IMR-90 (cell line): ENCODE measurements around the gene E2F4. TPM values are rescaled to one million over a fixed set of nuclear protein-coding genes. Genes with fewer than 3 reads are reported as not detected.

Experiments used
- ATAC-seq: fragments of 200-7000 bp; cut with Tn5 transposase; 2 replicates; pipeline ENCODE4 v1.9.1; 2020; ENCODE audit warnings: low read depth, mild to moderate bottlenecking, moderate library complexity
- BruUV-seq: library from RNA; stranded (reverse); fragments of 400-500 nt; replicated peaks from 2 replicates; lab custom pipeline; 2021; lab: Mats Ljungman, UMichigan
- CTCF ChIA-PET: fragments of 300-600 bp; formaldehyde crosslinking; extraction: SDS; loops from one replicate; lab custom pipeline; 2021; ENCODE audit warnings: antibody characterized with exemption; lab: Yijun Ruan, JAX
- POLR2A ChIA-PET: fragments of 300-600 bp; sonication (Branson Sonifier 250); formaldehyde crosslinking; loops from one replicate; lab custom pipeline; 2022; ENCODE audit warnings: antibody characterized with exemption; ENCODE audit not compliant: unreplicated experiment; lab: Charles Lee
- DNase-seq: peaks from one replicate; pipeline ENCODE4 v3.0.0; 2013
- H2AFZ ChIP-seq: replicated peaks from 2 replicates; pipeline ENCODE3; 2013; ENCODE audit warnings: low read length, mild to moderate bottlenecking; ENCODE audit not compliant: poor library complexity
- H2AK5ac ChIP-seq: 2 replicates; pipeline ENCODE4 v1.6.1; 2013; ENCODE audit warnings: low read depth, low read length, inconsistent platforms
- H2AK9ac ChIP-seq: replicated peaks from 2 replicates; pipeline ENCODE3; 2013; ENCODE audit warnings: mild to moderate bottlenecking, low read depth, low read length, moderate library complexity; ENCODE audit not compliant: poor library complexity
- H2BK120ac ChIP-seq: 2 replicates; pipeline ENCODE4 v1.6.1; 2013; ENCODE audit warnings: low read depth, low read length, inconsistent platforms
- H2BK15ac ChIP-seq: 3 replicates; pipeline ENCODE4 v1.6.1; 2013; ENCODE audit warnings: low read depth, low read length, inconsistent platforms
- H2BK20ac ChIP-seq: 2 replicates; pipeline ENCODE4 v1.6.1; 2013; ENCODE audit warnings: low read depth, mild to moderate bottlenecking, inconsistent platforms, low read length, moderate library complexity
- H2BK5ac ChIP-seq: 2 replicates; pipeline ENCODE4 v1.6.1; 2013; ENCODE audit warnings: mild to moderate bottlenecking, low read depth, low read length, inconsistent platforms; ENCODE audit not compliant: poor library complexity, severe bottlenecking
- H3K14ac ChIP-seq: replicated peaks from 2 replicates; pipeline ENCODE4 v1.6.1; 2013; ENCODE audit warnings: low read depth, low read length, inconsistent platforms
- H3K18ac ChIP-seq: 2 replicates; pipeline ENCODE4 v1.6.1; 2013; ENCODE audit warnings: low read depth, low read length, control low read depth
- H3K23ac ChIP-seq: 2 replicates; pipeline ENCODE4 v1.6.1; 2013; ENCODE audit warnings: low read depth, low read length, inconsistent platforms
- H3K27ac ChIP-seq: 2 replicates; pipeline ENCODE4 v1.5.1; 2013; ENCODE audit warnings: mild to moderate bottlenecking, control low read depth, low read length; ENCODE audit not compliant: insufficient read depth
- H3K27me3 ChIP-seq: 2 replicates; pipeline ENCODE4 v1.6.1; 2013; ENCODE audit warnings: low read length; ENCODE audit not compliant: control insufficient read depth, insufficient read depth
- H3K36me3 ChIP-seq: 2 replicates; pipeline ENCODE4 v1.6.1; 2013; ENCODE audit warnings: low read length, mixed read lengths; ENCODE audit not compliant: control insufficient read depth, insufficient read depth
- H3K4ac ChIP-seq: 2 replicates; pipeline ENCODE4 v1.6.1; 2013; ENCODE audit warnings: low read depth, low read length, inconsistent platforms
- H3K4me1 ChIP-seq: 2 replicates; pipeline ENCODE4 v1.6.1; 2013; ENCODE audit warnings: low read length, mixed read lengths; ENCODE audit not compliant: control insufficient read depth, insufficient read depth
- H3K4me2 ChIP-seq: 2 replicates; pipeline ENCODE4 v1.6.1; 2013; ENCODE audit warnings: low read depth, mild to moderate bottlenecking, control low read depth, low read length, moderate library complexity
- H3K4me3 ChIP-seq: 2 replicates; pipeline ENCODE4 v1.5.1; 2013; ENCODE audit warnings: low read depth, mild to moderate bottlenecking, control low read depth, low read length, moderate library complexity; ENCODE audit not compliant: insufficient read depth
- H3K56ac ChIP-seq: 2 replicates; pipeline ENCODE4 v1.6.1; 2013; ENCODE audit warnings: low read length, inconsistent platforms; ENCODE audit not compliant: insufficient read depth; ENCODE audit errors: extremely low read depth
- H3K79me1 ChIP-seq, 2 experiments: 2 replicates each; pipeline ENCODE4 v1.6.1; 2013; ENCODE audit warnings: low read length in 2 of 2, inconsistent platforms in 1 of 2, low read depth in 1 of 2
- H3K9ac ChIP-seq: 2 replicates; pipeline ENCODE4 v1.6.1; 2013; ENCODE audit warnings: low read depth, low read length, control low read depth
- H3K9me1 ChIP-seq: 2 replicates; pipeline ENCODE4 v1.6.1; 2013; ENCODE audit warnings: low read length, inconsistent platforms; ENCODE audit not compliant: insufficient read depth
- H3K9me3 ChIP-seq: 2 replicates; pipeline ENCODE4 v1.6.1; 2013; ENCODE audit warnings: low read length; ENCODE audit not compliant: control insufficient read depth, insufficient read depth
- H4K20me1 ChIP-seq: 2 replicates; pipeline ENCODE4 v1.6.1; 2013; ENCODE audit warnings: low read length, inconsistent platforms; ENCODE audit not compliant: insufficient read depth
- H4K5ac ChIP-seq: 2 replicates; pipeline ENCODE4 v1.6.1; 2013; ENCODE audit warnings: mild to moderate bottlenecking, low read depth, low read length, control low read depth
- H4K8ac ChIP-seq, 2 experiments: 2 replicates each; pipeline ENCODE4 v1.6.1; 2013; ENCODE audit warnings: low read depth in 2 of 2, low read length in 2 of 2, control low read depth in 1 of 2, inconsistent platforms in 1 of 2
- H4K91ac ChIP-seq: 2 replicates; pipeline ENCODE4 v1.6.1; 2013; ENCODE audit warnings: low read depth, low read length, inconsistent platforms; ENCODE audit not compliant: insufficient read depth
- CEBPB ChIP-seq: IDR thresholded peaks from 2 replicates; pipeline ENCODE4 v1.6.1; 2012; ENCODE audit warnings: low read depth, low read length, improper control_type of control experiment
- CHD1 ChIP-seq: IDR thresholded peaks from 2 replicates; pipeline ENCODE4 v1.6.1; 2012; ENCODE audit warnings: low read depth, low read length, improper control_type of control experiment
- MAFK ChIP-seq: IDR thresholded peaks from 2 replicates; pipeline ENCODE4 v1.6.1; 2012; ENCODE audit warnings: low read depth, low read length, improper control_type of control experiment
- RAD21 ChIP-seq: IDR thresholded peaks from 2 replicates; pipeline ENCODE4 v1.6.1; 2012; ENCODE audit warnings: low read length, improper control_type of control experiment
- RFX5 ChIP-seq: IDR thresholded peaks from 2 replicates; pipeline ENCODE4 v1.8.0; 2012; ENCODE audit warnings: low read depth, mild to moderate bottlenecking, low read length, moderate library complexity
- WGBS, 2 experiments: methylation state at CpG; one replicate each; pipeline versions ENCODE4 v1.1.5 to v1.1.7; 2013; ENCODE audit warnings: missing lambda C conversion rate in 2 of 2; ENCODE audit not compliant: insufficient read length in 1 of 2; ENCODE audit errors: extremely low coverage in 2 of 2; 5-methylcytosine and 5-hydroxymethylcytosine counted together
- dilution Hi-C: fragments of 300-500 bp; cut with HindIII; formaldehyde crosslinking; loops from one replicate; pipeline ENCODE4 v1.14.3; 2018; ENCODE audit warnings: low sequenced_read_pairs; ENCODE audit not compliant: unreplicated experiment
- in situ Hi-C: fragments of 300-500 bp; cut with MboI; formaldehyde crosslinking; loops from 3 replicates; pipeline ENCODE4 v1.14.3; 2019; ENCODE audit warnings: low sequenced_read_pairs, inconsistent platforms, mixed read lengths
- intact Hi-C: fragments of 100-400 bp; cut with micrococcal nuclease; formaldehyde crosslinking; loops from 2 replicates; pipeline ENCODE4 v1.10.0; 2022
- polyA plus RNA-seq, 3 experiments: library from polyadenylated mRNA; depleted of rRNA; stranded (reverse); fragments of >200 nt; gene quantifications; 2 replicates each; pipeline ENCODE4 v1.2.3, GENCODE V29; 2012; ENCODE audit warnings: low replicate concordance in 1 of 3
- total RNA-seq: library from RNA; depleted of rRNA; stranded (reverse); fragments of >200 nt; gene quantifications from 2 replicates; pipeline ENCODE4 v1.2.3, GENCODE V29; 2012
- TF ChIP-seq, protein P1 (sequence below): conservative IDR thresholded peaks from 2 replicates; pipeline ENCODE4 v1.5.1; 2012; ENCODE audit warnings: mild to moderate bottlenecking, low read depth, low read length, improper control_type of control experiment

The E2F4 gene
- total and polyA plus RNA-seq, 2 of the 4 experiments (the other 2 are of a cell fraction), result 63.4 to 103 TPM

DNA sequence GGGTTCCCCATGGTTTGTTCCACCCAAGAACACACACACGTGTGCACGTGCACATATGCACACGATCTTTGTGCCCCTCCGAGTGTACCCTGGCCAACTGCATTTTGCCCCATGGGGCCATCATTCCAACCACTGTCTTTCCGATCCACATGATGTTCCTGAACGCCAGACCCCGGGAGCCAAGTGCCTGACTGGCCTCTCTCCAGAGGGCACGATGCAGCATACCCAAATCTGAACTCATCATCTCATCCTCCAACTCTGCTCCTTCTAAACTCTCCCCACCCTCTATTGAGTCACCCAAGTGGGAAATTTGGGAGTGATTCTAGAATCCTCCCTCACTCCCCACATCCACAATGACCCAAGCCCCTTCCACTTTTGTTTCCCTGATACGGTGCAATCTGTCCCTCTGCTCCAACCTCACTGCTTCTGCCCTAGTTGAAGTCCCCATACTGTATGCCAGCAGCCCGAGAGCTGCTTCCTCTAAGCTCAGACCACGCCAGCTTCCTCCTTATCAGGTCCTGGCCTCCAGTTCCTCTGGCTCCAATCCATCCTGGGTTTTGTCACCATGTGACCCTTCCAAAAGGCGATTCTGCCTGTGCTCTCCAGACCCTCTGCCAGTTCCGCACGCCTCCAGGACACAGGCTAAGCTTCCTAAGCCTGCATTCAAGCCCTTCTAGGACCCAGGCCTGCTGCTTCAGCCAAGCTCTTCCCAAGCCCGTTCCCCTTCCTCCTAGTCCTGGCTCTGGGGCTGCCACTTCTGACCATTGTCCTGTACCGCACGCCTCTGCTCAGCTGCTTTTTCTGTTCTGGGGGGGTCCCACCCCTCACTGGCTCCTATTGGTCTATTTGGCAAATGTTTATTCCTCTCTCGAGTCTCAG lies 24.9 kb downstream of the E2F4 start (continued):
- TF ChIP-seq RFX5 (no peak), MAFK (no peak)

- H2AK5ac ChIP-seq, result no peak overlapping the region
- H3K14ac ChIP-seq, result no peak overlapping the region
- in situ Hi-C loops, result no loop called here
- H2AFZ ChIP-seq, result no peak overlapping the region
- no peak overlapping the region for H3K23ac ChIP-seq
- H4K5ac ChIP-seq, result no peak overlapping the region
- dilution Hi-C loops, result no loop called here
- H4K91ac ChIP-seq, result no peak overlapping the region
- H3K36me3 ChIP-seq, result peaks cover 10% of the 10 kb centered on the region
- no peak overlapping the region for H2BK20ac ChIP-seq
- H3K27me3 ChIP-seq, result no peaks in the 10 kb centered on the region
- peaks cover 23 to 33% of the 10 kb centered on the region in 2 experiments for H3K79me1 ChIP-seq
- H3K9ac ChIP-seq, result no peak overlapping the region
- ATAC-seq (no peak), DNase-seq (no peak)
- POLR2A ChIA-PET, result no interaction called here
- H3K56ac ChIP-seq, result no peak overlapping the region
- no peak overlapping the region for H2AK9ac ChIP-seq
- intact Hi-C loops, result no loop called here
- H3K4me2 ChIP-seq, result no peak overlapping the region
- H4K20me1 ChIP-seq, result peaks cover 7% of the 10 kb centered on the region; the same call in 1 of the 2 replicates
- no peak overlapping the region for H3K18ac ChIP-seq
- 77% methylated on average over 2 of the region's 3 CpGs; no CpG with 5 or more reads in 1 of the 2 experiments for WGBS, 2 experiments
- no peak overlapping the region for H3K4ac ChIP-seq
- CTCF ChIA-PET, result no interaction called here
- H3K9me1 ChIP-seq, result peaks cover 12% of the 10 kb centered on the region
- TF ChIP-seq CHD1, result no peak
- TF ChIP-seq CEBPB, result no peak
- TF ChIP-seq RAD21, result no peak
- TF ChIP-seq, protein P1, sequence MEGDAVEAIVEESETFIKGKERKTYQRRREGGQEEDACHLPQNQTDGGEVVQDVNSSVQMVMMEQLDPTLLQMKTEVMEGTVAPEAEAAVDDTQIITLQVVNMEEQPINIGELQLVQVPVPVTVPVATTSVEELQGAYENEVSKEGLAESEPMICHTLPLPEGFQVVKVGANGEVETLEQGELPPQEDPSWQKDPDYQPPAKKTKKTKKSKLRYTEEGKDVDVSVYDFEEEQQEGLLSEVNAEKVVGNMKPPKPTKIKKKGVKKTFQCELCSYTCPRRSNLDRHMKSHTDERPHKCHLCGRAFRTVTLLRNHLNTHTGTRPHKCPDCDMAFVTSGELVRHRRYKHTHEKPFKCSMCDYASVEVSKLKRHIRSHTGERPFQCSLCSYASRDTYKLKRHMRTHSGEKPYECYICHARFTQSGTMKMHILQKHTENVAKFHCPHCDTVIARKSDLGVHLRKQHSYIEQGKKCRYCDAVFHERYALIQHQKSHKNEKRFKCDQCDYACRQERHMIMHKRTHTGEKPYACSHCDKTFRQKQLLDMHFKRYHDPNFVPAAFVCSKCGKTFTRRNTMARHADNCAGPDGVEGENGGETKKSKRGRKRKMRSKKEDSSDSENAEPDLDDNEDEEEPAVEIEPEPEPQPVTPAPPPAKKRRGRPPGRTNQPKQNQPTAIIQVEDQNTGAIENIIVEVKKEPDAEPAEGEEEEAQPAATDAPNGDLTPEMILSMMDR, result no peak
- no peak overlapping the region for H2BK15ac ChIP-seq
- no peak overlapping the region for H3K27ac ChIP-seq
- H2BK120ac ChIP-seq, result no peak overlapping the region
- H3K9me3 ChIP-seq, result no peaks in the 10 kb centered on the region
- H3K4me3 ChIP-seq, result no peak overlapping the region
- H2BK5ac ChIP-seq, result no peak overlapping the region
- H3K4me1 ChIP-seq, result peaks cover 12% of the 10 kb centered on the region
- H4K8ac ChIP-seq, result no peak overlapping the region
- BruUV-seq, result no TSS peak
Measured at GRCh38 chr16:67223992-67224391, 32.0 kb downstream of the E2F4 start.
